PC-9 (cell line): Measurements from ENCODE around the gene ZNF484. TPM values are rescaled to one million over a fixed set of nuclear protein-coding genes. Genes with fewer than 3 reads are reported as not detected.
"Not testable (repeated sequence)": the region's sequence is repeated elsewhere in the genome, so short reads cannot be mapped to it uniquely, and the experiment has no call there.

Source experiments
- BruUV-seq: library from RNA; stranded (reverse); fragments of 400-500 nt; replicated peaks from 2 replicates; lab custom pipeline; 2021; lab: Mats Ljungman, UMichigan
- CTCF ChIA-PET: fragments of 300-600 bp; sonication (Branson Sonifier 250); formaldehyde crosslinking; loops from one replicate; lab custom pipeline; 2022; ENCODE audit warnings: antibody characterized with exemption; lab: Charles Lee
- POLR2A ChIA-PET: fragments of 300-600 bp; sonication (Branson Sonifier 250); formaldehyde crosslinking; loops from one replicate; lab custom pipeline; 2022; ENCODE audit warnings: antibody characterized with exemption; ENCODE audit not compliant: unreplicated experiment; lab: Charles Lee
- DNase-seq, 2 experiments: peaks; one replicate each; pipeline versions ENCODE4 v3.0.0 to v3.0.0-alpha.2; 2015 to 2022; ENCODE audit warnings: mixed read lengths in 1 of 2
- H2AFZ ChIP-seq: fragments of 200-600 bp; sonication (generic); 2 replicates; pipeline ENCODE4 v1.8.1; 2017; ENCODE audit warnings: antibody characterized with exemption
- H3F3A ChIP-seq: fragments of 200-600 bp; sonication (generic); 2 replicates; pipeline ENCODE4 v1.8.1; 2017; ENCODE audit warnings: antibody characterized with exemption, mild to moderate bottlenecking, low read depth; ENCODE audit not compliant: insufficient read depth
- H3K27ac ChIP-seq: fragments of 200-600 bp; sonication (generic); 2 replicates; pipeline ENCODE4 v1.6.1; 2016; ENCODE audit warnings: mixed run types
- H3K27me3 ChIP-seq: fragments of 200-600 bp; sonication (generic); 2 replicates; pipeline ENCODE4 v1.6.1; 2016; ENCODE audit warnings: low read depth, mixed run types; ENCODE audit not compliant: insufficient read depth
- H3K36me3 ChIP-seq: fragments of 200-600 bp; sonication (generic); 2 replicates; pipeline ENCODE4 v1.6.1; 2016; ENCODE audit warnings: low read depth, mixed run types
- H3K4me1 ChIP-seq: fragments of 200-600 bp; sonication (generic); replicated peaks from 2 replicates; pipeline ENCODE4 v1.6.1; 2016; ENCODE audit warnings: mixed run types; ENCODE audit not compliant: insufficient read depth
- H3K4me2 ChIP-seq: fragments of 200-600 bp; sonication (generic); 2 replicates; pipeline ENCODE4 v1.6.1; 2017; ENCODE audit warnings: mixed run types
- H3K4me3 ChIP-seq: fragments of 200-600 bp; sonication (generic); 2 replicates; pipeline ENCODE4 v1.6.1; 2016; ENCODE audit warnings: mixed run types
- H3K79me2 ChIP-seq: fragments of 200-600 bp; sonication (generic); 2 replicates; pipeline ENCODE4 v1.6.1; 2017; ENCODE audit warnings: low read depth, mixed run types
- H3K9me2 ChIP-seq: fragments of 200-600 bp; sonication (generic); 2 replicates; pipeline ENCODE4 v1.8.1; 2017; ENCODE audit warnings: mild to moderate bottlenecking; ENCODE audit not compliant: insufficient read depth
- H3K9me3 ChIP-seq: fragments of 200-600 bp; sonication (generic); 2 replicates; pipeline ENCODE4 v1.8.1; 2016; ENCODE audit warnings: low read depth; ENCODE audit not compliant: insufficient read depth
- H4K20me1 ChIP-seq: fragments of 200-600 bp; sonication (generic); 2 replicates; pipeline ENCODE4 v1.8.1; 2017; ENCODE audit not compliant: insufficient read depth
- EZH2 ChIP-seq: fragments of 200-600 bp; sonication (generic); IDR thresholded peaks from 2 replicates; pipeline ENCODE4 v1.8.0; 2017; ENCODE audit warnings: antibody characterized with exemption, low read depth
- intact Hi-C: fragments of 100-400 bp; cut with micrococcal nuclease; formaldehyde crosslinking; loops from one replicate; pipeline ENCODE4 v1.10.0; 2022; ENCODE audit not compliant: unreplicated experiment
- total RNA-seq: library from RNA; stranded (reverse); gene quantifications from 2 replicates; pipeline ENCODE4 v1.2.3, GENCODE V29; 2021
- TF ChIP-seq, protein P1 (sequence below): fragments of 200-600 bp; sonication (generic); conservative IDR thresholded peaks from 2 replicates; pipeline ENCODE4 v1.6.1; 2017; ENCODE audit warnings: mixed run types, antibody characterized with exemption, mild to moderate bottlenecking, moderate library complexity

The ZNF484 gene
- total RNA-seq, 1 experiment from 2014 or later = 10.8 TPM

DNA sequence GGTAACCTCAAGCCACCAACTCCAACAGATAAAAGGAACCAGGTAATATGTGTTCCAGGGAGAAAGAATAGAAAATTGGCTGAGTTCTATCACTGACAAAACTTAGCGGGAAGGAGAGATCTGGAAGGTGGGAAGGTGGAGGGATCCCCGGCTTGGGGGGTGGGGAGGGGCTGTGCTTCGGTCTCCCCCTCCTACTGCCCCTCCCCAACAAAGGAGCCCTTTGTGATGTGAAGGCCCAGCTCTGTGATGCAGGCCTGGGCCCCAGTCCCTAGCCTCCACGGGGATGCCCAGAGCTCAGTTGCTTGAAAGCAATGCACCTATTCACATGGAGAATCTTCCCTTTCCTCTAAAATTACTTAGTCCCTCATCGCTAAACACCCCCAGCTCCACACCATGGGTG lies 4.4 kb upstream of the ZNF484 start:
- Histone ChIP-seq H3K79me2 (no peaks in the 10 kb centered on the region), H3K27ac (no peak overlapping the region), H3F3A (0 out of 2 replicates have a peak, but pooled peaks cover 9% of the 10 kb centered on the region), H4K20me1 (no peaks in the 10 kb centered on the region), H2AFZ (no peak overlapping the region), H3K4me2 (no peak overlapping the region), H3K36me3 (no peaks in the 10 kb centered on the region), H3K27me3 (no peaks in the 10 kb centered on the region), H3K4me1 (peaks cover 11% of the 10 kb centered on the region; the same call in 1 of the 2 replicates), H3K9me2 (no peaks in the 10 kb centered on the region), H3K9me3 (no peaks in the 10 kb centered on the region), H3K4me3 (no peak overlapping the region)
- BruUV-seq = no TSS peak
- TF ChIP-seq EZH2 = no peak
- TF ChIP-seq, protein P1, sequence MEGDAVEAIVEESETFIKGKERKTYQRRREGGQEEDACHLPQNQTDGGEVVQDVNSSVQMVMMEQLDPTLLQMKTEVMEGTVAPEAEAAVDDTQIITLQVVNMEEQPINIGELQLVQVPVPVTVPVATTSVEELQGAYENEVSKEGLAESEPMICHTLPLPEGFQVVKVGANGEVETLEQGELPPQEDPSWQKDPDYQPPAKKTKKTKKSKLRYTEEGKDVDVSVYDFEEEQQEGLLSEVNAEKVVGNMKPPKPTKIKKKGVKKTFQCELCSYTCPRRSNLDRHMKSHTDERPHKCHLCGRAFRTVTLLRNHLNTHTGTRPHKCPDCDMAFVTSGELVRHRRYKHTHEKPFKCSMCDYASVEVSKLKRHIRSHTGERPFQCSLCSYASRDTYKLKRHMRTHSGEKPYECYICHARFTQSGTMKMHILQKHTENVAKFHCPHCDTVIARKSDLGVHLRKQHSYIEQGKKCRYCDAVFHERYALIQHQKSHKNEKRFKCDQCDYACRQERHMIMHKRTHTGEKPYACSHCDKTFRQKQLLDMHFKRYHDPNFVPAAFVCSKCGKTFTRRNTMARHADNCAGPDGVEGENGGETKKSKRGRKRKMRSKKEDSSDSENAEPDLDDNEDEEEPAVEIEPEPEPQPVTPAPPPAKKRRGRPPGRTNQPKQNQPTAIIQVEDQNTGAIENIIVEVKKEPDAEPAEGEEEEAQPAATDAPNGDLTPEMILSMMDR = no peak
- ChIA-PET CTCF (no interaction called here), POLR2A (no interaction called here)
- intact Hi-C loops = no loop called here
- DNase-seq = no peak

DNA sequence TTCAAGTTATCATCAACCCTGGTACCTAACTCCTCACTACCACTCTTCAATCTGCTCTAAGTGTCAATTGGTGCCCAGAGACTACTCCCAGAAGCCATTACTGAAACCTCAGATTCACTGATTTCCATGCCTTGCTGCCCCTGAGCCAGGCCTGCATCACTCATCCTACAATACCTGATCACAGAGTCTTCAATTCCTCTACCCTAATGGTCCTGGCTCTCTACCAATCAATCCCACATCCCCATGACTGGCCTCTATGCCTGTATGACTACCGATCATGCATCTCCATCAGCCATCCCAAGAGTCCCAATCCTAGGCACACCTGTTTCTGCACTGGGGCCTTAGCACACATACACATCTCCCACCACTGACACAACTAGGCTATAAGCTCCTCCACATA lies 2.5 kb downstream of the ZNF484 start:
- H2AFZ ChIP-seq = no peak overlapping the region
- no peak for DNase-seq
- H3K27me3 ChIP-seq = no peaks in the 10 kb centered on the region
- H3F3A ChIP-seq = 0 out of 2 replicates have a peak, but pooled peaks cover 9% of the 10 kb centered on the region
- no peak for TF ChIP-seq EZH2
- TF ChIP-seq, protein P1 = no peak
- H3K36me3 ChIP-seq = no peaks in the 10 kb centered on the region
- H3K4me1 ChIP-seq = peaks cover 28% of the 10 kb centered on the region
- TSS peak; percentile 23 for BruUV-seq
- POLR2A ChIA-PET = no interaction called here
- H3K9me2 ChIP-seq = no peaks in the 10 kb centered on the region
- H3K4me3 ChIP-seq = no peak overlapping the region
- CTCF ChIA-PET = no interaction called here
- no peak overlapping the region for H3K27ac ChIP-seq
- H3K9me3 ChIP-seq = no peaks in the 10 kb centered on the region
- peak overlapping the region; percentile 91; the same call in 1 of the 2 replicates for H3K4me2 ChIP-seq
- H4K20me1 ChIP-seq = no peaks in the 10 kb centered on the region
- intact Hi-C loops = no loop called here
- peaks cover 25% of the 10 kb centered on the region for H3K79me2 ChIP-seq

DNA sequence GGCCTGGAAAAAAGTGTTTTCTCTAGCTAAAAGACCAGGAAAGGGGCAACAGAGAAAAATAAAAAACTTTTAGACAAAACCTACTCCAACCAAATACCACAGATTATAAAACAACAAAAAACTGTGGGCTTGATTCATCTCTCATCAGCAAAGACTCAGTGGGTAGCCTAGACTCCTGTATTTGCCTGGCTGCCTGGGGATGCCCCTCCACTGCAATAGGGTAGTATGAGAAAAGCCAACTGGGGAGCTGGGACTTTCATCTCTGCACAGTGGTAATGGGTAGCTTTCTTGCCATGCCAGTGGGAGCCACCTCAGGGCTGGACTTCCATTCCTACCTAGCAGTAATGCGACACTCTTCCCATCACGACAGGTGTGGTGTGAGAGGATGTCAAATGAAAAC lies 7.5 kb downstream of the ZNF484 start:
- POLR2A ChIA-PET = interaction anchor here (0.6 kb wide), 1 partner anchor 395 kb away, joined by 4 read pairs; no protein-coding TSS in a partner anchor
- no TSS peak for BruUV-seq
- H3F3A ChIP-seq = no peaks in the 10 kb centered on the region
- no peak overlapping the region for H3K27ac ChIP-seq
- intact Hi-C loops = no loop called here
- H3K4me1 ChIP-seq = no peaks in the 10 kb centered on the region
- peaks cover 10% of the 10 kb centered on the region for H3K79me2 ChIP-seq
- no peak overlapping the region for H3K4me2 ChIP-seq
- CTCF ChIA-PET = no interaction called here
- no peaks in the 10 kb centered on the region for H3K27me3 ChIP-seq
- H4K20me1 ChIP-seq = no peaks in the 10 kb centered on the region
- 0 out of 2 replicates have a peak, but pooled peaks cover 3% of the 10 kb centered on the region for H3K36me3 ChIP-seq
- DNase-seq = no peak
- H3K9me2 ChIP-seq = no peaks in the 10 kb centered on the region
- no peak overlapping the region for H3K4me3 ChIP-seq
- no peak overlapping the region for H2AFZ ChIP-seq
- no peaks in the 10 kb centered on the region for H3K9me3 ChIP-seq
- TF ChIP-seq EZH2 = no peak
- TF ChIP-seq, protein P1 = no peak

DNA sequence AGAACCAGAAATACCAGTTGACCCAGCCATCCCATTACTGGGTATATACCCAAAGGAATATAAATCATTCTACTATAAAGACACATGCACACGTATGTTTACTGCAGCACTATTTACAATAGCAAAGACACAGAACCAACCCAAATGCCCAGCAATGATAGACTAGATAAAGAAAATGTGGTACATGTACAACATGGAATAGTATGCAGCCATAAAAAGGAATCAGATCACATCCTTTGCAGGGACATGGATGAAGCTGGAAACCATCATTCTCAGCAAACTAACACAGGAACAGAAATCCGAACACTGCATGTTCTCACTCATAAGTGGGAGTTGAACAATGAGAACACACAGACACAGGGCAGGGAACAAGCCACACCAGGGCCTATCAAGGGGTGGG lies 11.2 kb downstream of the ZNF484 start:
- DNase-seq, H3K36me3 ChIP-seq: not testable (repeated sequence)

More for the DNA sequence above, 11.2 kb downstream of the ZNF484 start:
- H3K27me3 ChIP-seq, H3K4me2 ChIP-seq, H3K9me2 ChIP-seq, H4K20me1 ChIP-seq, intact Hi-C loops, H3K27ac ChIP-seq, H3K9me3 ChIP-seq, POLR2A ChIA-PET, H3K4me1 ChIP-seq, CTCF ChIA-PET, H3K79me2 ChIP-seq, H2AFZ ChIP-seq, H3K4me3 ChIP-seq, H3F3A ChIP-seq, BruUV-seq: not testable (repeated sequence)
